Measurements from ENCODE around the gene RPS21.

DNA sequence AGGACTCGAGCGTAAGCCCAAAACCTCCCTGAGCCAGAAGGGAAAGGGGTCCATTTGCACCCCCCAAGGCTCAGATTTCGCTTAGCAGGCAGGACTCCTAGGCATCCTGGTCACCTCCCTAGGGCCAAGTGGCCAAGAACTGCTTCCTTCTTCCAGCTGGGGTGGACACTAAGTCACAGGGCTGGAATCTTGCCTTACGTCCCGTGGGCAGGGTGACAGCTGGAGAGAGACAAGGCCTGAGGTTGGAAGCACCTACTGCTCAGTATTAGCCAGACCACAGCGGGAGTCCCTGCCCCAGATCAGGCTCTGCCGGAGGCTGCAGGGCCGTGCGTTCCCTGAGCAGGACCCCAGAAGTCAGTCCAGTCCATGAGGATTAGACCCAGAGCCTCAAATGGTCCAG is 39.5 kb upstream of the RPS21 start:
- TF ChIP-seq CTCF (IDR thresholded peaks at IDR 0.05) (no peak), POLR2A (IDR thresholded peaks at IDR 0.05) (no peak)
